Mesothelial cell of epicardium (in vitro differentiated cells): ENCODE data around the gene RALGDS. TPM values are rescaled to one million over a fixed set of nuclear protein-coding genes. Genes with fewer than 3 reads are reported as not detected.
"Not testable (repeated sequence)": the region's sequence is repeated elsewhere in the genome, so short reads cannot be mapped to it uniquely, and the experiment has no call there.

ENCODE experiments used
- DNase-seq, 2 experiments: peaks; one replicate each; pipeline ENCODE4 v3.0.0; 2021; ENCODE audit warnings: low spot score in 2 of 2; ENCODE audit not compliant: unreplicated experiment in 2 of 2
- H3K27ac Mint-ChIP-seq: 2 replicates; pipeline ENCODE4 v1.8.0; 2021; ENCODE audit warnings: mixed read lengths
- H3K27me3 Mint-ChIP-seq: 2 replicates; pipeline ENCODE4 v1.8.0; 2021; ENCODE audit warnings: low read depth, mixed read lengths
- H3K36me3 Mint-ChIP-seq: 2 replicates; pipeline ENCODE4 v1.8.0; 2021; ENCODE audit warnings: mixed read lengths
- H3K4me1 Mint-ChIP-seq: 2 replicates; pipeline ENCODE4 v1.8.0; 2021; ENCODE audit warnings: mixed read lengths
- H3K4me3 Mint-ChIP-seq: 2 replicates; pipeline ENCODE4 v1.8.0; 2021; ENCODE audit warnings: mild to moderate bottlenecking, moderate library complexity, mixed read lengths
- H3K9me3 Mint-ChIP-seq: 2 replicates; pipeline ENCODE4 v1.8.0; 2021; ENCODE audit warnings: mixed read lengths
- total RNA-seq: library from RNA; stranded (reverse); gene quantifications from 3 replicates; pipeline ENCODE4 v1.2.1, GENCODE V29; 2021
- TF ChIP-seq, protein P1 (sequence below): fragments of 200-600 bp; sonication (generic); IDR thresholded peaks from one replicate; pipeline ENCODE4 v1.5.0; 2021; ENCODE audit warnings: antibody characterized with exemption; ENCODE audit not compliant: unreplicated experiment

Gene RALGDS
- total RNA-seq, 1 donor from 2014 or later = 83.5 TPM

DNA sequence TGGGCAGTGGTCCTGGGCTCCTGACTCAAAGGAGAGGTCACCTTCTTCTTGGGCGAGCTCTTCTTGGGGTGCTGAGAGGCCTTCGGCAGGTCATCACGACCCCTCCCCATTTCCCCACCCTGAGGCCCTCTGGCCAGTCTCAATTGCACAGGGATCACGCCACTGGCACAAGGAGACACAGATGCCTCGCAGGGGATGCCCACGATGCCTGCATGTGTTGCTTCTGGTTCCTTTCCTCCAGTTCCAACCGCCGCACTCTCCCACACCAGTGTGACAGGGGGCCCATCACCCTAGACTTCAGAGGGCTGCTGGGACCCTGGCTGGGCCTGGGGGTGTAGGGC lies 57.9 kb downstream of the RALGDS start:
- no peak overlapping the region for H3K27ac Mint-ChIP-seq
- H3K36me3 Mint-ChIP-seq = peaks cover 4% of the 10 kb centered on the region
- peaks cover 23% of the 10 kb centered on the region for H3K4me1 Mint-ChIP-seq
- H3K9me3 Mint-ChIP-seq = no peaks in the 10 kb centered on the region
- TF ChIP-seq, protein P1, sequence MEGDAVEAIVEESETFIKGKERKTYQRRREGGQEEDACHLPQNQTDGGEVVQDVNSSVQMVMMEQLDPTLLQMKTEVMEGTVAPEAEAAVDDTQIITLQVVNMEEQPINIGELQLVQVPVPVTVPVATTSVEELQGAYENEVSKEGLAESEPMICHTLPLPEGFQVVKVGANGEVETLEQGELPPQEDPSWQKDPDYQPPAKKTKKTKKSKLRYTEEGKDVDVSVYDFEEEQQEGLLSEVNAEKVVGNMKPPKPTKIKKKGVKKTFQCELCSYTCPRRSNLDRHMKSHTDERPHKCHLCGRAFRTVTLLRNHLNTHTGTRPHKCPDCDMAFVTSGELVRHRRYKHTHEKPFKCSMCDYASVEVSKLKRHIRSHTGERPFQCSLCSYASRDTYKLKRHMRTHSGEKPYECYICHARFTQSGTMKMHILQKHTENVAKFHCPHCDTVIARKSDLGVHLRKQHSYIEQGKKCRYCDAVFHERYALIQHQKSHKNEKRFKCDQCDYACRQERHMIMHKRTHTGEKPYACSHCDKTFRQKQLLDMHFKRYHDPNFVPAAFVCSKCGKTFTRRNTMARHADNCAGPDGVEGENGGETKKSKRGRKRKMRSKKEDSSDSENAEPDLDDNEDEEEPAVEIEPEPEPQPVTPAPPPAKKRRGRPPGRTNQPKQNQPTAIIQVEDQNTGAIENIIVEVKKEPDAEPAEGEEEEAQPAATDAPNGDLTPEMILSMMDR = no peak
- no peaks in the 10 kb centered on the region for H3K27me3 Mint-ChIP-seq
- DNase-seq = no peak
- H3K4me3 Mint-ChIP-seq = no peak overlapping the region

DNA sequence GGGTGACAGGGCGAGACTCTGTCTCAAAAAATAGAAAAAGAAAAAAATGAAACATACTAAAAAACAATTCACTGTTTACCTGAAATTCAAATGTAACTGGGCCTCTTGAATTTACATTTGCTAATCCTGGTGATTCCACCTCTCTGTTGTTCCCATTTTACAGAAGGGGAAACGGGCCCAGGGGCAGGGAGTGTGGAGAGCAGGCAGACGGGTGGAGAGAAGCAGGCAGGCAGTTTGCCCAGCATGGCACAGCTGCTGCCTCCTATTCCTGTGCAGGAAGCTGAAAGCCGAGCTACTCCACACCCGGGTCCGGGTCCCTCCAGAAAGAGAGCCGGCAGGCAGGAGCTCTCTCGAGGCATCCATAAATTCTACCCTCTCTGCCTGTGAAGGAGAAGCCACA lies 58.5 kb downstream of the RALGDS start:
- not testable (repeated sequence) for H3K9me3 Mint-ChIP-seq, H3K27ac Mint-ChIP-seq, H3K4me3 Mint-ChIP-seq, DNase-seq, H3K36me3 Mint-ChIP-seq, H3K27me3 Mint-ChIP-seq
- peaks cover 19% of the 10 kb centered on the region for H3K4me1 Mint-ChIP-seq

DNA sequence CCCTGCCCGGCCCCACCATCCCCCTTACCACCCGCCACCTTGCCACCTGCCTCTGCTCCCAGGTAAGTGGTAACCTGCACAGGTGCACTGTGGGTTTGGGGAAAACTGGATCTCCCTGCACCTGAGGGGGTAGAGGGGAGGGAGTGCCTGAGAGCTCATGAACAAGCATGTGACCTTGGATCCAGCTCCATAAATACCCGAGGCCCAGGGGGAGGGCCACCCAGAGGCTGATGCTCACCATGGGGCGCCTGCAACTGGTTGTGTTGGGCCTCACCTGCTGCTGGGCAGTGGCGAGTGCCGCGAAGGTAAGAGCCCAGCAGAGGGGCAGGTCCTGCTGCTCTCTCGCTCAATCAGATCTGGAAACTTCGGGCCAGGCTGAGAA lies 59.3 kb downstream of the RALGDS start, which contains the start of gene CEL:
TSS of gene CEL (plus strand) at position 218 of the 382 bp plus-strand sequence. CDS start at position 240, 22 bp downstream.
- H3K4me1 Mint-ChIP-seq = peaks cover 19% of the 10 kb centered on the region
- DNase-seq, H3K36me3 Mint-ChIP-seq, H3K4me3 Mint-ChIP-seq, H3K27me3 Mint-ChIP-seq, H3K9me3 Mint-ChIP-seq: not testable (repeated sequence)
- peak within 1 kb of the TSS; percentile 89 for H3K27ac Mint-ChIP-seq

DNA sequence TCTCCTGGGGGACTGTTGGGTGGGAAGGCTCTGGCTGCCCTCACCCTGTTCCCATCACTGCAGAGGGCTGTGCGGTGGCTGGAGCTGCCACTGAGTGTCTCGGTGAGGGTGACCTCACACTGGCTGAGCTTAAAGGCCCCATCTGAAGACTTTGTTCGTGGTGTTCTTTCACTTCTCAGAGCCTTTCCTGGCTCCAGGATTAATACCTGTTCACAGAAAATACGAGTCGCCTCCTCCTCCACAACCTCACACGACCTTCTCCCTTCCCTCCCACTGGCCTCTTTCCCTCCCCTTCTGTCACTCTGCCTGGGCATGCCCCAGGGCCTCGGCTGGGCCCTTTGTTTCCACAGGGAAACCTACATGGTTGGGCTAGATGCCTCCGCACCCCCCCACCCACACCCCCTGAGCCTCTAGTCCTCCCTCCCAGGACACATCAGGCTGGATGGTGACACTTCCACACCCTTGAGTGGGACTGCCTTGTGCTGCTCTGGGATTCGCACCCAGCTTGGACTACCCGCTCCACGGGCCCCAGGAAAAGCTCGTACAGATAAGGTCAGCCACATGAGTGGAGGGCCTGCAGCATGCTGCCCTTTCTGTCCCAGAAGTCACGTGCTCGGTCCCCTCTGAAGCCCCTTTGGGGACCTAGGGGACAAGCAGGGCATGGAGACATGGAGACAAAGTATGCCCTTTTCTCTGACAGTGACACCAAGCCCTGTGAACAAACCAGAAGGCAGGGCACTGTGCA lies 59.8 kb downstream of the RALGDS start:
- DNase-seq = not testable (repeated sequence)
- Mint-ChIP-seq H3K27ac (peak overlapping the region; percentile 89), H3K4me1 (peaks cover 19% of the 10 kb centered on the region)

DNA sequence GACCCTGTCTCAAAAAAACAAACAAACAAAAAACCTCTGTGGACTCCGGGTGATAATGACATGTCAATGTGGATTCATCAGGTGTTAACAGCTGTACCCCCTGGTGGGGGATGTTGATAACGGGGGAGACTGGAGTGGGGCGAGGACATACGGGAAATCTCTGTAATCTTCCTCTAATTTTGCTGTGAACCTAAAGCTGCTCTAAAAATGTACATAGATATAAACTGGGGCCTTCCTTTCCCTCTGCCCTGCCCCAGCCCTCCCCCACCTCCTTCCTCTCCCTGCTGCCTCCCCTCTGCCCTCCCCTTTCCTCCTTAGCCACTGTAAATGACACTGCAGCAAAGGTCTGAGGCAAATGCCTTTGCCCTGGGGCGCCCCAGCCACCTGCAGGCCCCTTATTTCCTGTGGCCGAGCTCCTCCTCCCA lies 60.6 kb downstream of the RALGDS start:
- peaks cover 15% of the 10 kb centered on the region for H3K36me3 Mint-ChIP-seq
- no peak overlapping the region for H3K4me3 Mint-ChIP-seq
- no peaks in the 10 kb centered on the region for H3K9me3 Mint-ChIP-seq
- no peaks in the 10 kb centered on the region for H3K27me3 Mint-ChIP-seq
- peaks cover 19% of the 10 kb centered on the region for H3K4me1 Mint-ChIP-seq
- peak overlapping the region; percentile 83 for H3K27ac Mint-ChIP-seq
- TF ChIP-seq, protein P1 = peak; percentile 37
- DNase-seq = no peak

More for the DNA sequence above, 59.8 kb downstream of the RALGDS start:
- not testable (repeated sequence) for H3K4me3 Mint-ChIP-seq, H3K27me3 Mint-ChIP-seq, H3K9me3 Mint-ChIP-seq, H3K36me3 Mint-ChIP-seq

DNA sequence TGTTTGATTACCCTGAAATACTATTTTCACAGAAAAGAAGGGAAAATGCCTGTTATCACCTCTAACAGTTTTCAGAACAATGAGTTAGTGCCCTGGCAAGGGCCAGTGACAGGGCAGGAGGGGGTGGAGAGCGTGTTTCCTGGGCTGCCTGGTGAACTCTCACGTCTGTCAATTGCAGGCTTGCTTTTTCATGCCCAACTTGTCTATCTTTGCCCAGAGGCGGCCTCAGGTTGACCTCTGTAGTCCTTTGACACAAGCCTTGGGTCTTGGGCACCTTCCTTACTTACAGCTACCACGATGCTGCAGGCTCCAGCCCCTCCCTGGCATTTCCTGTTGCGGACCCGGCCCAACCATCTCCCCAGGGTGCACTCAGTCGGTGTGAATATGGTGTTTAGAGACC lies 61.4 kb downstream of the RALGDS start:
- H3K4me1 Mint-ChIP-seq = peaks cover 19% of the 10 kb centered on the region
- no peak for DNase-seq
- H3K27me3 Mint-ChIP-seq = no peaks in the 10 kb centered on the region
- H3K27ac Mint-ChIP-seq = no peak overlapping the region
- H3K4me3 Mint-ChIP-seq = no peak overlapping the region
- H3K9me3 Mint-ChIP-seq = no peaks in the 10 kb centered on the region
- TF ChIP-seq, protein P1 = no peak
- H3K36me3 Mint-ChIP-seq = peaks cover 16% of the 10 kb centered on the region

DNA sequence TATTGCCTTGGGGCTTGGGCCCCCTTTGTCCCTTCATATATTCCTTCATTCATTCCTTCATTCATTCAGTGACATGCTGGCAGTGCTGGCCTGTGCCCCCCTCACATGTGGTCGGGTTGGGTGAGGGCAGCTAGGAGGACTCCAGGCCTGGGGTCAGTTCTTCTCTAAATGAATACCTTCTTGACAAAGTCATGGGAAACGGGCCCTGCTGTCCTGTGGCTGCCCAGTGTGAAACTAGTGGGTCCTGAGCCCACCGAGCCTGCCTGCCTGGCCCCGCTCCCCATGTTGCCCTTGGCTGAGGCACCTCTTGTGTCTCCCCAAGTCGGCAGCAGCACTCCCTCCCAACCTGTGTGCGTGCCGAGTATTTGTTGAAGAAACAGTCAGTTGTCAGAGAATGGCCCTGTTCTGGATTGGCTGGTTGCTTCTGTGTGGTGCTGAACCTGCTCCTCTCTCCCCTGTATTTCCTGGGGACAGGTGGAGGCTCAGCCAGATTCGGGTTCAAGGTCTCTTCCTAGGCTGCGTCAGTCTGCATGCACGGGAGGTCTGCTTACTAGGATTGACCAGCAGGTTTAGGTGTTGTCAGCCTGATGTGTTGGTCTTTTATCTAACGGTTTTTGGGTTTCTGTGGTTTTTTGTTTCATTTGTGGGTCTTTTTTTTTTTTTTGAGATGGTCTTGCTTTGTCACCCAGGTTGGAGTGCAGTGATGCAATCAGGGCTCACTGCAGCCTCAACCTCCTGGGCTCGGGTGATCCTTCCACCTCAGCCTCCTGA lies 62.3 kb downstream of the RALGDS start:
- TF ChIP-seq, protein P1 = no peak
- H3K4me3 Mint-ChIP-seq = no peak overlapping the region
- H3K36me3 Mint-ChIP-seq = peaks cover 22% of the 10 kb centered on the region
- no peaks in the 10 kb centered on the region for H3K27me3 Mint-ChIP-seq
- DNase-seq = no peak
- no peak overlapping the region for H3K27ac Mint-ChIP-seq
- peaks cover 19% of the 10 kb centered on the region for H3K4me1 Mint-ChIP-seq
- no peaks in the 10 kb centered on the region for H3K9me3 Mint-ChIP-seq
